Spinal cord (tissue), 10 donors: ENCODE results near the gene HSF2. TPM values are rescaled to one million over a fixed set of nuclear protein-coding genes. Genes with fewer than 3 reads are reported as not detected.

ENCODE experiments used
- DNase-seq, 6 donors: peaks; one replicate each; pipeline versions ENCODE4 v3.0.0 to v3.0.0-alpha.2; 2013 to 2015; ENCODE audit warnings: low spot score in 6 of 6, low read depth in 4 of 6
- H3K27ac ChIP-seq: one replicate; pipeline ENCODE4 v1.5.1; 2013; ENCODE audit warnings: low read depth, low read length, control low read depth
- H3K27me3 ChIP-seq: one replicate; pipeline ENCODE4 v1.6.1; 2013; ENCODE audit warnings: low read length; ENCODE audit not compliant: control insufficient read depth, insufficient read depth
- H3K36me3 ChIP-seq: one replicate; pipeline ENCODE4 v1.6.1; 2013; ENCODE audit warnings: low read length; ENCODE audit not compliant: control insufficient read depth, insufficient read depth
- H3K4me1 ChIP-seq: one replicate; pipeline ENCODE4 v1.6.1; 2013; ENCODE audit warnings: low read length; ENCODE audit not compliant: control insufficient read depth, insufficient read depth
- H3K4me3 ChIP-seq: one replicate; pipeline ENCODE4 v1.5.1; 2013; ENCODE audit warnings: low read depth, low read length, control low read depth
- H3K9me3 ChIP-seq: one replicate; pipeline ENCODE4 v1.6.1; 2013; ENCODE audit warnings: low read length; ENCODE audit not compliant: control insufficient read depth, insufficient read depth
- WGBS: methylation state at CpG from one replicate; pipeline ENCODE4 v1.1.5; 2013; ENCODE audit warnings: missing lambda C conversion rate; ENCODE audit not compliant: insufficient coverage; 5-methylcytosine and 5-hydroxymethylcytosine counted together
- polyA plus RNA-seq, 2 donors: library from polyadenylated mRNA; unstranded; fragments of 120-200 nt; gene quantifications; one replicate each; pipeline ENCODE4 v1.2.1, GENCODE V29; 2013; ENCODE audit not compliant: insufficient read length in 2 of 2
- total RNA-seq, 2 donors: library from RNA; depleted of rRNA in 1 of 2; stranded (reverse); fragments of 120-200 nt in 1 of 2; fragments of >200 nt in 1 of 2; gene quantifications; one replicate each; pipeline versions ENCODE4 v1.2.3 to v1.2.4, GENCODE V29; 2013 to 2014
- donor health status: healthy.

Gene HSF2
- total and polyA plus RNA-seq, 4 donors: 34.0 to 66.3 (median 41.0) TPM

DNA sequence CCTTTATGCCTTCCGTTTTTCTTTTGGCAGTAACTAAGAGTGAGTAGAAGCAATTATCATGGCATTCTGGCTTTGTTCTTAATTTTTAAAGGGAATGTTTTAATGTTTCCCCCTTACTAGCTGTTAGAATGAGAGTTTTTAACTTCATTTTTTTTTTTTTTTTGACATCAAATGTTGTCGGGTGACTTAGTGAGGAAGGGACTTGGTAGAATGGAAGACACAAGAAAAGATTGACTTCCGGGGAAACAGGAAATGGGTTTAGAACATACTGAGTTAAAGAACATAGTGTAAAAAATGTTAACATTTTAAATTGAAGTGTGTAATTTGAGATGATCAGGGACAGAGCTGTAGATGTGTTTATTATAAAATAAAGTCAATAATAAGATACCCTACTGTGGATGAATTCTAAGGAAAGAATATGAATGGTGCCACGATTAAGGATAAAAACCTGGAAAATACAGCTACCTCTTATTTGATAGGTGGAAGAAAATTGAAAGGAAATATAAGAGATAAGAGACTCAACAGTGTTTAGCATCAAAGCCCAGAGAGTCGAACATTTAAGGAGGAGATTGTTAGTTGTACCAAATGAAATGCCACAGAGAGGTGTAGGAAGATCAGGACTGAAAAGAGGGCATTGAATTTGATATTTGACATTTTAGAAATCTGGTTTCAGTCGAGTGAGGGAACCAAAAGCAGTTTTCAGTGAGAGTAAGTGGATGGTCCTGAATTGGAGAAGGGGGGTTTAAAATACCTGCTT lies 9.4 kb downstream of the HSF2 start:
- 76% methylated on average over 2 of the region's 6 CpGs for WGBS

DNA sequence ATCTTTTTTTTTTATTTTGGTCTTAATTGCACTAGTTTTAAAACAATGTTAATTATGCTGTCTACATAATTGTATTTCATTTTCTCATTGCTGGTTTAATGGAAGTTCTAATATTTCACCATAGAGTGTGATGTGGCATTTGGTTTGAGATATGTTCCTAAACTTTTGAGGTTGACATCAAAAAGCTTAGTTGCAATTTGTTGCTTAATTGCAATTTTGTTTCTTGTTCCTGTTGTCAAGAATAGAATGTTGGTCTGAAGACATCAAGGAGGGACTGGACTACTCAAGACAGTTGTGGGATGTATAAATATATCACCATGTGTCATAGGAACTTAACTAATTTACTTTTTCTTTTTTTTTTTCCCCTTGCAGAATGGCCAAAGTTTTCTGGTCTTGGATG lies 12.5 kb downstream of the HSF2 start:
- Histone ChIP-seq H3K27me3 (no peaks in the 10 kb centered on the region), H3K27ac (no peak overlapping the region), H3K36me3 (peaks cover 5% of the 10 kb centered on the region), H3K4me3 (no peak overlapping the region), H3K9me3 (no peaks in the 10 kb centered on the region), H3K4me1 (no peaks in the 10 kb centered on the region)
- no peak for DNase-seq

More for the DNA sequence above, 9.4 kb downstream of the HSF2 start:
- DNase-seq: no peak
- Histone ChIP-seq H3K4me3 (no peak overlapping the region), H3K27me3 (no peaks in the 10 kb centered on the region), H3K9me3 (no peaks in the 10 kb centered on the region), H3K4me1 (no peaks in the 10 kb centered on the region), H3K27ac (no peak overlapping the region), H3K36me3 (no peaks in the 10 kb centered on the region)

DNA sequence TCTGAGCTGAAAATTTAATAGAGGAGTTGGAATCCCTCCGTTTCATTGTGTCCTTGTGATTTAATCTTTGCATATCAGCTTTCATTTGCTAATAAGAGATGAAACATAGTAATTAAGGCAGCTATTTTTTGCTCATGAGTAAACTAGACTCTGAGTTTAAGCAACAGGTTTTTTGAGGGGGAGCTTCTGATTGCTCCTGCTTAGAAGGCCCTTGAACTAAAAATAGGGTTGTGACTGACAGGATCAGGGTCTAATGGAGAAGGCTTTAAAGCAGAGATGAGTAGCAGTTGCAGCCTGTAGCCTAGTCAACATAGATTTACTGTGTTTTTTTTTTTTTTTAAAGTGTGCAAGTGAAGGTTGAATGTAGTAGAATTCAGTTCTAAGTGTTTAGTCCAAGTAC lies 17.4 kb downstream of the HSF2 start:
- no peaks in the 10 kb centered on the region for H3K9me3 ChIP-seq

DNA sequence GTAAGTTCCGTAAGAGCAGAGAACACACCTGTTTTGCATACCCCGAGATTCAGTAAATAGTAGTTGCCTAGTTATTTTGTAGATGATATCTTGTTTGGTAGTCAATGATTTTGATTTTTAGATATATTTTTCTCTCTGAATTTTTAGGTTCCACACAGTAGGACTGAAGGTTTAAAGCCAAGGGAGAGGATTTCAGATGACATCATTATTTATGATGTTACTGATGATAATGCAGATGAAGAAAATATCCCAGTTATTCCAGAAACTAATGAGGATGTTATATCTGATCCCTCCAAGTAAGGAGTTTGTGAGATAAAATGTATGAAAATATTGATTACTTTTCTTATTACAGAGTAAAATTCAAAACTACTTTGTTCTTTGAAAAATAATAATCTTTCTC lies 22.6 kb downstream of the HSF2 start:
- no peak for DNase-seq
- no CpG with 5 or more reads among the region's 2 CpGs for WGBS
- H3K4me3 ChIP-seq: no peak overlapping the region
- no peaks in the 10 kb centered on the region for H3K9me3 ChIP-seq
- no peak overlapping the region for H3K27ac ChIP-seq
- no peaks in the 10 kb centered on the region for H3K4me1 ChIP-seq
- no peaks in the 10 kb centered on the region for H3K27me3 ChIP-seq
- H3K36me3 ChIP-seq: peaks cover 3% of the 10 kb centered on the region

More for the DNA sequence above, 17.4 kb downstream of the HSF2 start:
- no CpG with 5 or more reads among the region's 1 CpG for WGBS
- Histone ChIP-seq H3K4me3 (no peak overlapping the region), H3K27ac (no peak overlapping the region), H3K36me3 (peaks cover 8% of the 10 kb centered on the region), H3K27me3 (no peaks in the 10 kb centered on the region), H3K4me1 (no peaks in the 10 kb centered on the region)
- no peak for DNase-seq

DNA sequence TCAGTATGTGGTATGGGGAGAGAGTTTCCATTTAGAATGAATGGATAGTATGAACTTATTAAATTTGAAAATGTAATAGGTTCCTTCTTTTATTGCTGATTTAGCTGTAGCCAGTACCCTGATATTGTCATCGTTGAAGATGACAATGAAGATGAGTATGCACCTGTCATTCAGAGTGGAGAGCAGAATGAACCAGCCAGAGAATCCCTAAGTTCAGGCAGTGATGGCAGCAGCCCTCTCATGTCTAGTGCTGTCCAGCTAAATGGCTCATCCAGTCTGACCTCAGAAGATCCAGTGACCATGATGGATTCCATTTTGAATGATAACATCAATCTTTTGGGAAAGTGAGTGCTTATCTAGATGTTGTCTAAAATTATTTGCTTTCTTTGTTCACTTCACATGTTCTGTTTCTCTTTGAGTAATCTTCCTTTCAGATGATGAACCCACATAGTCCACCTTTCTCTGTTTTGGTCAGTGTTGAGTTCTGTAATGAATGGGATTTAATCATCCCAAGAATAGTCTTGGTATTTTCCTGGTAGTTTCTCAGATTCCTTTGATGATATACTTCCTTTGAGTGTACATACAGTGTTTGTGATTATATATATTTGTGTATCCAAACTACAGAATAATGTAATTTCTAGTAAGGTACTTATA lies 23.3 kb downstream of the HSF2 start:
- 100% methylated on average over 1 of the region's 1 CpG for WGBS
- Histone ChIP-seq H3K9me3 (no peaks in the 10 kb centered on the region), H3K27ac (no peak overlapping the region), H3K4me1 (no peaks in the 10 kb centered on the region), H3K36me3 (peaks cover 3% of the 10 kb centered on the region), H3K27me3 (no peaks in the 10 kb centered on the region), H3K4me3 (no peak overlapping the region)
- no peak for DNase-seq

DNA sequence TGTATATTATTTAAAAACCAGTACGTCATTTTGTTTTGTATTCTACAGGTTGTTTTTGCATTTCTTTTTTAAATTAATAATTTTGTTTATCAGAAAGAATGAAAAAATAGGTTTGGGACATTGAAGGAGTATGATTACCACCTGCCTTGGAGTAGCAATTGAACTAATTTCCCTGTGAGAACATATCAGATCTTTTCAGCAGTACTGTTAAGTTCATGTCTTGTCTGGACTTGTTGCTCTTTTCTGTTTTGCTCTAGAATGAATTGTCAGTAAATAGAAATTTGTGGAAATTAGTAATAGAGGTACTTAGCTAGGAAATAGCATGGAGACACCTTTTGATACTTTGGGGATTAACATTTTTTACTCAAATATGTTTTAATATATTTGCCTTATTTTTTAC lies 24.3 kb downstream of the HSF2 start:
- no peaks in the 10 kb centered on the region for H3K4me1 ChIP-seq
- no peak for DNase-seq
- H3K36me3 ChIP-seq: peaks cover 3% of the 10 kb centered on the region
- H3K9me3 ChIP-seq: no peaks in the 10 kb centered on the region
- H3K4me3 ChIP-seq: no peak overlapping the region
- no CpG with 5 or more reads among the region's 1 CpG for WGBS
- no peak overlapping the region for H3K27ac ChIP-seq
- no peaks in the 10 kb centered on the region for H3K27me3 ChIP-seq

DNA sequence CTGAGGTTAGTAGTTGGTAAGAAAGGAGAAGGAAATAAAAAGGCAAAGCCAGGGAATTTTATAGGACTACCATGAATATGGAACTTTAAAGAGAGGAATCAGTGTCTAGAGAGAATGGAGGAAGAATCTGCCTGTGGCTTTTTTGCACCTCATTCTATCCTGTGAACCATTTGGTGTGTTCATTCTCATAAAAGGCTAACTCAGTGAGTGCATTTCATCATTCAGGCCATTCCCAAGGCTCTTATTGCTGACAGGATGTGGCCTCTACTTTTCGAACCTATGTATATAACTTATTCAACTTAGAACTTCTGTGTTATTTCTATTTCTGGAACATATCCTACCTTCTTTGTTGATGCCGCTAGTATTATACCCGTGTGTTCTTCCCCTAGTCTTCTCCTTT lies 27.1 kb downstream of the HSF2 start:
- H3K36me3 ChIP-seq: no peaks in the 10 kb centered on the region
- no peaks in the 10 kb centered on the region for H3K27me3 ChIP-seq
- H3K4me3 ChIP-seq: no peak overlapping the region
- WGBS: 100% methylated on average over 1 of the region's 3 CpGs
- no peak for DNase-seq
- no peak overlapping the region for H3K27ac ChIP-seq
- no peaks in the 10 kb centered on the region for H3K9me3 ChIP-seq
- no peaks in the 10 kb centered on the region for H3K4me1 ChIP-seq

DNA sequence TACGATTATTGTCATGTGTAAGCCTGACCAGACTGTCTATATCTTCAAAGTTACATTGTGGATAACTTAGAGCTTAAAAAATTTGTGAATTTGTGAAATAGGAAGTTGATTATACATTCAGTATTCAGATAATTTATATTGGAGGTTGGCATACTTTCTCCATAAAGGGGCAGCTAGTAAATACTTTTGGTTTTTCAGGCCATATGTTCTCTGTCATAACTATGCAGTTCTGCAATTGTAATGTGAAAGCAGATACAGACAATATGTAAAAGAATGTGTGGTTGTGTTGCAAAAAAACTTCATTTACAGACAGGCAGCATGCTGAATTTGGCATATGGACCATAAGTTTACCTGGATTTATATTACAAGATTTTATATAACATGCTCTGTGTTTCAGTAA lies 29.3 kb downstream of the HSF2 start:
- Histone ChIP-seq H3K36me3 (no peaks in the 10 kb centered on the region), H3K27me3 (no peaks in the 10 kb centered on the region), H3K27ac (no peak overlapping the region), H3K4me3 (no peak overlapping the region), H3K4me1 (no peaks in the 10 kb centered on the region), H3K9me3 (no peaks in the 10 kb centered on the region)
- no CpG with 5 or more reads among the region's 1 CpG for WGBS
- no peak for DNase-seq

DNA sequence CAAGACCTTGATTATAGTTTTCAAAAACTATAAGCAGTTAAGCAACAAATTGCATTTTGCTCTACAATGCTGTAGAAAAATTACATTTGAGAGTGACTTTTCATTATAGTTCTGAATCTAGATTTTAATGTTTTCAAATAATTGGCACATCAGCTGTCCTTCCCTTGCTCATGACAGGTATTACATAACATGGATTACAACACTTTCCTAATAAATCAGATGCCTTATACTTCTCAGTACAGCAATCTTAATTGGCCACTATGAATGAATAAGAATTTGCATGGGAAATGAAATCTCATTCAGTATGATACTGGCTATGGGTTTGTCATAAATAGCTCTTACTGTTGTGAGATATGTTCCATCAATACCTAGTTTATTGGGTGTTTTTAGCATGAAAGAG lies 29.9 kb downstream of the HSF2 start:
- Histone ChIP-seq H3K36me3 (peaks cover 4% of the 10 kb centered on the region), H3K4me1 (no peaks in the 10 kb centered on the region), H3K27me3 (no peaks in the 10 kb centered on the region), H3K27ac (no peak overlapping the region), H3K4me3 (no peak overlapping the region), H3K9me3 (no peaks in the 10 kb centered on the region)
- no peak for DNase-seq

DNA sequence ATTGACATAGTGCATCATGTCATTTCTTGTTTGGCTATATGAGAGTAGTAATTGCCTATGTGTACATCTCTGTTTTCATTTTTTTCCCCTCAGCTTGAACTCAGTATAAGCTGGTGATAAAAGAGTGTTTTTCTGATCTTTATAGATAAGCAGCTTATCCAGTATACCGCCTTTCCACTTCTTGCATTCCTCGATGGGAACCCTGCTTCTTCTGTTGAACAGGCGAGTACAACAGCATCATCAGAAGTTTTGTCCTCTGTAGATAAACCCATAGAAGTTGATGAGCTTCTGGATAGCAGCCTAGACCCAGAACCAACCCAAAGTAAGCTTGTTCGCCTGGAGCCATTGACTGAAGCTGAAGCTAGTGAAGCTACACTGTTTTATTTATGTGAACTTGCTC lies 32.3 kb downstream of the HSF2 start:
- no peak for DNase-seq
- H3K36me3 ChIP-seq: peaks cover 6% of the 10 kb centered on the region
- no peaks in the 10 kb centered on the region for H3K4me1 ChIP-seq
- no peak overlapping the region for H3K27ac ChIP-seq
- WGBS: 100% methylated on average over 2 of the region's 4 CpGs
- H3K9me3 ChIP-seq: no peaks in the 10 kb centered on the region
- no peak overlapping the region for H3K4me3 ChIP-seq
- no peaks in the 10 kb centered on the region for H3K27me3 ChIP-seq
